ENCODE measurements around the gene SELENOW.

- TF ChIP-seq CTCF (IDR thresholded peaks at IDR 0.05) (no peak), POLR2A (IDR thresholded peaks at IDR 0.05) (no peak), EP300 (IDR thresholded peaks at IDR 0.05) (no peak)
Measured at GRCh38 chr19:47832723-47833122, 54.2 kb downstream of the SELENOW start.
